OCI-LY7 (cell line): ENCODE measurements around the gene TOR1A.

ENCODE experiments used
- CTCF ChIP-seq: fragments of 200-600 bp; sonication (generic); conservative IDR thresholded peaks from 2 replicates; pipeline ENCODE4 v1.5.1; 2014; ENCODE audit warnings: mild to moderate bottlenecking, antibody characterized with exemption, low read length, moderate library complexity, mixed read lengths
- EZH2phosphoT487 ChIP-seq: fragments of 200-600 bp; sonication (generic); IDR thresholded peaks from 2 replicates; pipeline ENCODE4 v1.6.1; 2018; ENCODE audit warnings: low read depth, borderline replicate concordance, mild to moderate bottlenecking, mixed run types, antibody characterized with exemption, low read length, moderate library complexity, mixed read lengths

GRCh38 chr9:129863059-129863690 lies 39.2 kb upstream of the TOR1A start:
- no peak for TF ChIP-seq CTCF
- no peak for TF ChIP-seq EZH2phosphoT487
